GM23338 (cell line): ENCODE results near the gene FBXW11. TPM values are rescaled to one million over a fixed set of nuclear protein-coding genes. Genes with fewer than 3 reads are reported as not detected.
A peak's percentile ranks its signal among the peaks of the same experiment; 100 is the strongest.

ENCODE experiments used
- ATAC-seq: fragments of 200-7000 bp; cut with Tn5 transposase; 3 replicates; pipeline ENCODE4 v1.9.1; 2020
- DNase-seq: peaks from one replicate; pipeline ENCODE4 v3.0.0-alpha.2; 2015; ENCODE audit warnings: low spot score
- H2AFZ ChIP-seq: fragments of 200-600 bp; sonication (generic); 2 replicates; pipeline ENCODE4 v1.8.0; 2016; ENCODE audit warnings: antibody characterized with exemption, mild to moderate bottlenecking, moderate library complexity
- H3F3A ChIP-seq: fragments of 200-600 bp; sonication (generic); replicated peaks from 2 replicates; pipeline ENCODE4 v1.8.0; 2017; ENCODE audit warnings: antibody characterized with exemption, mixed run types, low read depth
- H3K27ac ChIP-seq: fragments of 200-600 bp; sonication (generic); 2 replicates; pipeline ENCODE4 v1.6.1; 2016; ENCODE audit warnings: low read depth
- H3K27me3 ChIP-seq: fragments of 200-600 bp; sonication (generic); 2 replicates; pipeline ENCODE4 v1.8.0; 2016; ENCODE audit warnings: mild to moderate bottlenecking, mixed run types, moderate library complexity; ENCODE audit not compliant: insufficient read depth
- H3K36me3 ChIP-seq: fragments of 200-600 bp; sonication (generic); 2 replicates; pipeline ENCODE4 v1.8.0; 2016; ENCODE audit warnings: mild to moderate bottlenecking; ENCODE audit not compliant: insufficient read depth
- H3K4me1 ChIP-seq: fragments of 200-600 bp; sonication (generic); 2 replicates; pipeline ENCODE4 v1.8.0; 2016; ENCODE audit warnings: mild to moderate bottlenecking, moderate library complexity; ENCODE audit not compliant: insufficient read depth
- H3K4me2 ChIP-seq: fragments of 200-600 bp; sonication (generic); 2 replicates; pipeline ENCODE4 v1.7.1; 2017; ENCODE audit warnings: mixed run types
- H3K4me3 ChIP-seq: fragments of 200-600 bp; sonication (generic); 2 replicates; pipeline ENCODE4 v1.6.1; 2016; ENCODE audit warnings: mixed run types
- H3K79me2 ChIP-seq: fragments of 200-600 bp; sonication (generic); replicated peaks from 2 replicates; pipeline ENCODE4 v1.8.0; 2017; ENCODE audit warnings: mild to moderate bottlenecking; ENCODE audit not compliant: insufficient read depth
- H3K9me2 ChIP-seq: fragments of 200-600 bp; sonication (generic); 2 replicates; pipeline ENCODE4 v1.8.0; 2017; ENCODE audit not compliant: insufficient read depth
- H4K20me1 ChIP-seq: fragments of 200-600 bp; sonication (generic); replicated peaks from 2 replicates; pipeline ENCODE4 v1.8.0; 2017; ENCODE audit warnings: mild to moderate bottlenecking; ENCODE audit not compliant: insufficient read depth
- H3K27ac Mint-ChIP-seq: 2 replicates; pipeline ENCODE4 v1.8.0; 2020; ENCODE audit warnings: inconsistent platforms, mild to moderate bottlenecking, moderate library complexity, mixed read lengths
- H3K27me3 Mint-ChIP-seq: 3 replicates; pipeline ENCODE4 v1.8.0; 2022; ENCODE audit warnings: low read depth, mild to moderate bottlenecking, moderate library complexity, mixed read lengths, inconsistent platforms; ENCODE audit not compliant: insufficient read depth, poor library complexity
- H3K36me3 Mint-ChIP-seq: 3 replicates; pipeline ENCODE4 v1.8.0; 2021; ENCODE audit warnings: low read depth, mild to moderate bottlenecking, inconsistent platforms, moderate library complexity, mixed read lengths
- H3K4me1 Mint-ChIP-seq: 3 replicates; pipeline ENCODE4 v1.8.0; 2020; ENCODE audit warnings: mild to moderate bottlenecking, inconsistent platforms, mixed read lengths
- H3K4me3 Mint-ChIP-seq: 3 replicates; pipeline ENCODE4 v1.8.0; 2021; ENCODE audit warnings: moderate library complexity, mild to moderate bottlenecking, inconsistent platforms, mixed read lengths
- H3K9me3 Mint-ChIP-seq: 3 replicates; pipeline ENCODE4 v1.8.0; 2020; ENCODE audit warnings: moderate library complexity, mild to moderate bottlenecking, inconsistent platforms, mixed read lengths
- EZH2 ChIP-seq: fragments of 200-600 bp; sonication (generic); IDR thresholded peaks from one replicate; pipeline ENCODE4 v1.8.0; 2017; ENCODE audit warnings: antibody characterized with exemption, mild to moderate bottlenecking, low read depth; ENCODE audit not compliant: unreplicated experiment
- POLR2AphosphoS5 ChIP-seq: IDR thresholded peaks from 2 replicates; pipeline ENCODE4 v1.6.1; 2016; ENCODE audit warnings: antibody characterized with exemption, low read depth
- STAT1 ChIP-seq: IDR thresholded peaks from one replicate; pipeline ENCODE4 v1.6.1; 2016; ENCODE audit warnings: antibody characterized with exemption; ENCODE audit not compliant: unreplicated experiment
- ZNF114 ChIP-seq: fragments of 250-450 bp; sonication (Bioruptor Pico); IDR thresholded peaks from 2 replicates; pipeline ENCODE4 v1.5.0; 2020; ENCODE audit warnings: mild to moderate bottlenecking, moderate library complexity
- ZNF331 ChIP-seq: fragments of 250-450 bp; sonication (Bioruptor Pico); IDR thresholded peaks from 2 replicates; pipeline ENCODE4 v1.5.0; 2020; ENCODE audit warnings: low read depth, mild to moderate bottlenecking, moderate library complexity
- ZNF462 ChIP-seq: fragments of 250-450 bp; sonication (Bioruptor Pico); IDR thresholded peaks from 2 replicates; pipeline ENCODE4 v1.5.0; 2020; ENCODE audit warnings: mild to moderate bottlenecking, moderate library complexity
- polyA plus RNA-seq: library from polyadenylated mRNA; unstranded; fragments of >200 nt; fragmentation: Nextera tagmentation; extraction: Ambion mirVana; gene quantifications from 2 replicates; pipeline ENCODE4 v1.2.1, GENCODE V29; 2016
- total RNA-seq: library from RNA; depleted of rRNA; stranded (reverse); fragments of >200 nt; shearing (Covaris generic); gene quantifications from 2 replicates; pipeline ENCODE4 v1.2.3, GENCODE V29; 2014

The FBXW11 gene
- total and polyA plus RNA-seq, 2 experiments from 2014 or later, result 45.0 to 88.0 TPM

GRCh38 chr5:172005708-172006320 lies 624 bp downstream of the FBXW11 start:
- ATAC-seq (peak; percentile 12), DNase-seq (peak; percentile 74)
- TF ChIP-seq POLR2AphosphoS5 (0 out of 2 replicates have a peak, but pooled peaks have one; percentile 28), ZNF462 (no peak)
- H3K36me3 ChIP-seq, result no peaks in the 10 kb centered on the region
- H2AFZ ChIP-seq, result no peak overlapping the region
- Mint-ChIP-seq H3K36me3 (no peaks in the 10 kb centered on the region), H3K27ac (peak overlapping the region; percentile 86), H3K4me3 (peak overlapping the region; percentile 96), H3K4me1 (peaks cover 70% of the 10 kb centered on the region), H3K27me3 (peaks cover 4% of the 10 kb centered on the region), H3K9me3 (no peaks in the 10 kb centered on the region)
- H3K4me1 ChIP-seq, result peaks cover 66% of the 10 kb centered on the region
- H4K20me1 ChIP-seq, result peaks cover 33% of the 10 kb centered on the region
- H3K27ac ChIP-seq, result peak overlapping the region; percentile 88
- peak overlapping the region; percentile 93 for H3K4me3 ChIP-seq
- peaks cover 15% of the 10 kb centered on the region for H3F3A ChIP-seq
- no peaks in the 10 kb centered on the region for H3K27me3 ChIP-seq
- H3K79me2 ChIP-seq, result peaks cover 64% of the 10 kb centered on the region
- H3K4me2 ChIP-seq, result peak overlapping the region; percentile 94
- no peaks in the 10 kb centered on the region for H3K9me2 ChIP-seq

GRCh38 chr5:172004824-172005237 lies 1.6 kb downstream of the FBXW11 start:
- Histone ChIP-seq H4K20me1 (peaks cover 39% of the 10 kb centered on the region), H3F3A (peaks cover 15% of the 10 kb centered on the region), H3K27me3 (no peaks in the 10 kb centered on the region), H2AFZ (no peak overlapping the region), H3K4me3 (peak overlapping the region; percentile 93), H3K4me1 (peaks cover 71% of the 10 kb centered on the region), H3K4me2 (peak overlapping the region; percentile 94), H3K27ac (no peak overlapping the region), H3K79me2 (peaks cover 73% of the 10 kb centered on the region), H3K9me2 (no peaks in the 10 kb centered on the region), H3K36me3 (no peaks in the 10 kb centered on the region)
- Mint-ChIP-seq H3K4me3 (peak overlapping the region; percentile 96), H3K4me1 (peaks cover 73% of the 10 kb centered on the region), H3K27ac (peak overlapping the region; percentile 35), H3K27me3 (peaks cover 4% of the 10 kb centered on the region), H3K36me3 (no peaks in the 10 kb centered on the region), H3K9me3 (no peaks in the 10 kb centered on the region)
- DNase-seq (no peak), ATAC-seq (no peak)
- TF ChIP-seq EZH2 (no peak), ZNF462 (no peak), STAT1 (no peak), ZNF331 (no peak), ZNF114 (CRISPR knock-in tag) (no peak)
